Measurements from ENCODE around the gene ZNF814.
A peak's percentile ranks its signal among the peaks of the same experiment; 100 is the strongest.
"Not testable (repeated sequence)": the region's sequence is repeated elsewhere in the genome, so short reads cannot be mapped to it uniquely, and the experiment has no call there.

The ZNF814 gene

GRCh38 chr19:57821501-57821900, 67.3 kb downstream of the ZNF814 start:
- DNase-seq; in situ Hi-C loops (cut with HindIII; ENCODE audit: low pct_ligation_motif_present, low pct_unique_long_range_greater_than_20kb, low sequenced_read_pairs): not testable (repeated sequence)

- not testable (repeated sequence) for DNase-seq
These were observed 67.7 kb downstream of the ZNF814 start for GRCh38 chr19:57821095-57821494.

GRCh38 chr19:57820599-57820998, 68.2 kb downstream of the ZNF814 start:
- no peak for DNase-seq
- in situ Hi-C loops (cut with HindIII; ENCODE audit: low pct_ligation_motif_present, low pct_unique_long_range_greater_than_20kb, low sequenced_read_pairs), result no loop called here

More at GRCh38 chr19:57821095-57821494, 67.7 kb downstream of the ZNF814 start:
- in situ Hi-C loops (cut with HindIII; ENCODE audit: low pct_ligation_motif_present, low pct_unique_long_range_greater_than_20kb, low sequenced_read_pairs), result not testable (repeated sequence)

GRCh38 chr19:57819475-57820148, 69.2 kb downstream of the ZNF814 start:
- peak; percentile 94 for DNase-seq
- in situ Hi-C loops (cut with HindIII; ENCODE audit: low pct_ligation_motif_present, low pct_unique_long_range_greater_than_20kb, low sequenced_read_pairs), result no loop called here

GRCh38 chr19:57818378-57818777, 70.5 kb downstream of the ZNF814 start:
- in situ Hi-C loops (cut with HindIII; ENCODE audit: low pct_ligation_motif_present, low pct_unique_long_range_greater_than_20kb, low sequenced_read_pairs), result no loop called here
- DNase-seq, result no peak

GRCh38 chr19:57817976-57818375, 70.9 kb downstream of the ZNF814 start:
- in situ Hi-C loops (cut with HindIII; ENCODE audit: low pct_ligation_motif_present, low pct_unique_long_range_greater_than_20kb, low sequenced_read_pairs), result no loop called here
- DNase-seq, result no peak

- in situ Hi-C loops (cut with HindIII; ENCODE audit: low pct_ligation_motif_present, low pct_unique_long_range_greater_than_20kb, low sequenced_read_pairs), result no loop called here
- DNase-seq, result no peak
These were observed 72.2 kb downstream of the ZNF814 start for GRCh38 chr19:57816652-57817051.

GRCh38 chr19:57815247-57816075, 73.4 kb downstream of the ZNF814 start:
- in situ Hi-C loops (cut with HindIII; ENCODE audit: low pct_ligation_motif_present, low pct_unique_long_range_greater_than_20kb, low sequenced_read_pairs), result no loop called here
- DNase-seq, result no peak

GRCh38 chr19:57814505-57815246, 74.2 kb downstream of the ZNF814 start, which contains the start of gene ZNF552:
ZNF552 (minus strand) TSS chr19:57814913; CDS start chr19:57814743, 170 bp downstream.
- peak; percentile 90 for DNase-seq
- in situ Hi-C loops (cut with HindIII; ENCODE audit: low pct_ligation_motif_present, low pct_unique_long_range_greater_than_20kb, low sequenced_read_pairs), result no loop called here

- in situ Hi-C loops (cut with HindIII; ENCODE audit: low pct_ligation_motif_present, low pct_unique_long_range_greater_than_20kb, low sequenced_read_pairs), result no loop called here
- no peak for DNase-seq
These were observed 74.8 kb downstream of the ZNF814 start for GRCh38 chr19:57813919-57814504.

- in situ Hi-C loops (cut with HindIII; ENCODE audit: low pct_ligation_motif_present, low pct_unique_long_range_greater_than_20kb, low sequenced_read_pairs); DNase-seq: not testable (repeated sequence)
These were observed 75.6 kb downstream of the ZNF814 start for GRCh38 chr19:57812975-57813820.

GRCh38 chr19:57812226-57812625, 76.6 kb downstream of the ZNF814 start:
- no peak for DNase-seq

GRCh38 chr19:57810410-57811295, 78.2 kb downstream of the ZNF814 start:
- DNase-seq; in situ Hi-C loops (cut with HindIII; ENCODE audit: low pct_ligation_motif_present, low pct_unique_long_range_greater_than_20kb, low sequenced_read_pairs): not testable (repeated sequence)

More at GRCh38 chr19:57812226-57812625, 76.6 kb downstream of the ZNF814 start:
- in situ Hi-C loops (cut with HindIII; ENCODE audit: low pct_ligation_motif_present, low pct_unique_long_range_greater_than_20kb, low sequenced_read_pairs), result no loop called here

- in situ Hi-C loops (cut with HindIII; ENCODE audit: low pct_ligation_motif_present, low pct_unique_long_range_greater_than_20kb, low sequenced_read_pairs), result no loop called here
- no peak for DNase-seq
These were observed 81.3 kb downstream of the ZNF814 start for GRCh38 chr19:57807541-57807940.

- peak; percentile 75 for DNase-seq
- in situ Hi-C loops (cut with HindIII; ENCODE audit: low pct_ligation_motif_present, low pct_unique_long_range_greater_than_20kb, low sequenced_read_pairs), result no loop called here
These were observed 85.1 kb downstream of the ZNF814 start for GRCh38 chr19:57803594-57804325.

- in situ Hi-C loops (cut with HindIII; ENCODE audit: low pct_ligation_motif_present, low pct_unique_long_range_greater_than_20kb, low sequenced_read_pairs), result no loop called here
- peak; percentile 45 for DNase-seq
These were observed 85.6 kb downstream of the ZNF814 start for GRCh38 chr19:57803265-57803593.

All from ACHN (cell line).